G401 (cell line): Measurements from ENCODE around the gene HSD17B8. TPM values are rescaled to one million over a fixed set of nuclear protein-coding genes. Genes with fewer than 3 reads are reported as not detected.

ENCODE experiments used
- DNase-seq: peaks from one replicate; pipeline ENCODE4 v3.0.0-alpha.2; 2015; ENCODE audit warnings: low spot score
- in situ Hi-C: cut with HindIII; loops from 2 replicates; pipeline ENCODE4 v1.10.0; 2016; ENCODE audit warnings: low sequenced_read_pairs, mixed read lengths
- total RNA-seq: library from RNA; depleted of rRNA; stranded (reverse); fragments of >200 nt; shearing (Covaris generic); gene quantifications from 2 replicates; pipeline ENCODE4 v1.2.3, GENCODE V29; 2014

Gene HSD17B8
- total RNA-seq, 1 experiment from 2014 or later, result 13.3 TPM

- DNase-seq, result no peak
- in situ Hi-C loops, result no loop called here
Observed at GRCh38 chr6:33170176-33171015, 34.1 kb upstream of the HSD17B8 start.

GRCh38 chr6:33171016-33171879, 33.2 kb upstream of the HSD17B8 start:
- DNase-seq, result no peak
- in situ Hi-C loops, result no loop called here

GRCh38 chr6:33171880-33172687, 32.4 kb upstream of the HSD17B8 start:
- in situ Hi-C loops, result no loop called here
- DNase-seq, result no peak

- DNase-seq, result no peak
- in situ Hi-C loops, result no loop called here
Observed at GRCh38 chr6:33172688-33173534, 31.5 kb upstream of the HSD17B8 start.

- in situ Hi-C loops, result no loop called here
- no peak for DNase-seq
Observed at GRCh38 chr6:33173535-33174180, 30.8 kb upstream of the HSD17B8 start.

GRCh38 chr6:33174784-33175183, 29.7 kb upstream of the HSD17B8 start:
- in situ Hi-C loops, result no loop called here
- no peak for DNase-seq

- no peak for DNase-seq
- in situ Hi-C loops, result no loop called here
Observed at GRCh38 chr6:33175436-33176069, 28.9 kb upstream of the HSD17B8 start.

GRCh38 chr6:33176906-33177305, 27.5 kb upstream of the HSD17B8 start:
- in situ Hi-C loops, result no loop called here
- no peak for DNase-seq

GRCh38 chr6:33177552-33178446, 26.7 kb upstream of the HSD17B8 start:
- in situ Hi-C loops, result no loop called here
- DNase-seq, result no peak

- no peak for DNase-seq
- in situ Hi-C loops, result no loop called here
Observed at GRCh38 chr6:33178755-33179475, 25.5 kb upstream of the HSD17B8 start.

GRCh38 chr6:33181141-33181540, 23.3 kb upstream of the HSD17B8 start:
- DNase-seq, result no peak
- in situ Hi-C loops, result no loop called here

GRCh38 chr6:33183071-33183683, 21.3 kb upstream of the HSD17B8 start:
- no peak for DNase-seq

GRCh38 chr6:33185190-33185589, 19.3 kb upstream of the HSD17B8 start:
- in situ Hi-C loops, result no loop called here
- DNase-seq, result no peak

More at GRCh38 chr6:33183071-33183683, 21.3 kb upstream of the HSD17B8 start:
- in situ Hi-C loops, result no loop called here

GRCh38 chr6:33185654-33186187, 18.7 kb upstream of the HSD17B8 start:
- no peak for DNase-seq
- in situ Hi-C loops, result no loop called here

GRCh38 chr6:33187809-33188208, 16.6 kb upstream of the HSD17B8 start:
- in situ Hi-C loops, result no loop called here
- no peak for DNase-seq
